ENCODE data around the gene HS3ST3A1.

Gene HS3ST3A1

GRCh38 chr17:13601776-13602551 is at the start of gene HS3ST3A1:
Gene HS3ST3A1, minus strand, starts transcription at chr17:13601929. Its CDS starts 800 bp downstream, at chr17:13601129.
- no peak for DNase-seq

GRCh38 chr17:13650096-13650675 is 48.5 kb upstream of the HS3ST3A1 start:
- no peak for DNase-seq

DNA sequence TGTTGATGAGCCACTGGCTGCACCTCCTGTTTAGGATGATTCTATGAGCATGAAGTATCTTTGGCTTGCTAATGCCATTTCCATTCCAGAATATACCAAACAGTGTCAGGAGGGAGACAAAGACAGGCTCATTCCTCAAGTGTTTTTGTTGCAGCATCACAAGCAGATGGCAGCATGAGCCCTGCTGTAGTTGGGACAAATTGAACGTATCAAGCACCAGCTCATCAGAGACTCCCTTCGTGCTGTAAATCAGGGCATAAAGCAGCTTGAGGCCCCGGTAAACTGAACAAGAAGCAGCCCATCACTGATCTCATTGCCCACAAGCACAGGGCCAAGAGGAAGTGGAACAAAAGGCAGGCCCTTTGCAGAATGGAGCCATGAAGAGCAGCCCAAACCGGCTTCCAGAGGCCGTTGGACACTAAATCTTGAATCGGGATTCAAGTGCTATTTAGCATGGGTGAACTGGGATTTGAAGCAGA is 45.9 kb upstream of the HS3ST3A1 start:
- no peak for DNase-seq

GRCh38 chr17:13646969-13647542 is 45.3 kb upstream of the HS3ST3A1 start:
- DNase-seq, result no peak

DNA sequence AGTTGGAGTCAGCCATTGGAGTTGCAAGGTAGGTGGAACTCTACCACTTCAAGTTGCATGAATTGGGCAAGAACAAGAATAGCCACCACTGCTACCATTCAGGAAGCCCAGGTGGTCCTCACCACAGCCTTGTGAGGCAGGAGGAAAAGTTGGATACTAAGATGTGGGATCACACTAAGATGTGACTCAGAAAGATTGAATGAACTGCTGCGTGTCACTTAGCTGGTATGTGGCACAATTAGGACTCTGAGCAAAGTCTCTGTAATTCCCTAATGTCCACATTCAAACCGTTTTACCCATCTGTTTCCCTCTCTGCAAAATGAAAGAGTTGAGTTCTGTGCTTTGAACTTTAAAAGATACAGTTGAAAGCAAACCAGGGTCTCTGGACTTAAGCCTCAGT is 44.7 kb upstream of the HS3ST3A1 start:
- DNase-seq, result no peak

DNA sequence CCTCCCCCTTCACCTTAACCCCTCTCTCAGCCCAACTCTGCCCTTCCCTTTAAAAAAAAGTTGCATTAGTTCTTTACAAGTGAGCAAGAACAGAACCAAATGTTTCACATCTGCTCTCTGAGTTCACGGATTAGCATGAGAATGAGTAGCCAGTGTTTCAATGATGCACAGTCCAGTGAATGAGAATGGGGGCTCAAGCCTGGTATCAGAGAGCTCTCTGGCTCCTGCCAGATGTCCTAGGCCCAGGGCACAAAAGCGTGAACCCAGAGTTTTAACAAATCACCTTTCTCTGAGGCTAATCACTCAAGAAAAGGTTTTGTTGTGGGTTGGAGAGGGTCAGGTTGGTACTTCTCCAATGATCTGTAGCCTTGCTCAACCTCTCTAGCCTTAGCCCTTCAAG is 41.5 kb upstream of the HS3ST3A1 start:
- DNase-seq, result no peak

DNA sequence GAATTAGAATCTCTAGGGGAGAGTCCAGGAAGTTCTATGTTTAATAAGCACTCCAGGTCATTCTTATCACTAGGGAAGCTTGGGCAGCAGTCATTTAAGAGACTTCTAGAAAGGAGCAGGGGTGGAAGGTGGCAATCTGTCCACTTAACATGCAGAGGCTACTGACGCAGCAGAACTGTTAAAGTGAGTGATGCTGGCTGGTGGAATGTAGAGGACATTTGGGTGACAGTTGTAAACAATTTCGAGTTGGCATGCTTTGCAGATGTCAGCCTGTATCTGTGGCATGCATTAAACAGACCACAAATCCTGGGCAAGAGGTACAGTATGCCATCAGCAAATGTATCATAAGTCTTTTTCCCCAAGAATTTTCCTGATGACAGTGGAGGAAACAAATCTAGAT is 40.5 kb upstream of the HS3ST3A1 start:
- no peak for DNase-seq

GRCh38 chr17:13640551-13640950 is 38.8 kb upstream of the HS3ST3A1 start:
- DNase-seq, result no peak

DNA sequence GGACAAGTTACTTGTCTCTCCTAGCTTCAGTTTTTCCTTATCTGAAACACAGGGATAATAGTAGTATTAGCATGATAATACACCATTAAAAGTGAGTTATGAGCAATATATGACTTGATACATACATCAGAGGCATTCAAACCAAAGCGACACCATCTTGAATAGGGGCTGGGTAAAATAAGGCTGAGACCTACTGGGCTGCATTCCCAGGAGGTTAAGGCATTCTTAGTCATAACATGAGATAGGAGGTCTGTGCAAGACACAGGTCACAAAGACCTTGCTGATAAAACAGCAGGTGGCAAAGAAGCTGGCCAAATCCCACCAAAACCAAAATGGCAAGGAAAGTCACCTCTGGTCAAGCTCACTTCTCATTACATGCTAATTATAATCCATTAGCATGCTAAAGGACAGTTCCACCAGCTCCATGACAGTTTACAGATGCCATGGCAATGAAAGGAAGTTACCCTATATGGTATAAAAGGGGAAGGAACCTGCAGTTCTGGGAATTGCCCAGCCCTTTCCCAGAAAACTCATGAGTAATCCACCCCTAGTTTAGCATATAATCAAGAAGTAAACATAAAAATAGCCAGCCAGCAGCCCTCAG is 37.2 kb upstream of the HS3ST3A1 start:
- DNase-seq, result peak; percentile 16

GRCh38 chr17:13636951-13637350 is 35.2 kb upstream of the HS3ST3A1 start:
- no peak for DNase-seq

GRCh38 chr17:13635951-13636350 is 34.2 kb upstream of the HS3ST3A1 start:
- no peak for DNase-seq

GRCh38 chr17:13634021-13634420 is 32.3 kb upstream of the HS3ST3A1 start:
- DNase-seq, result no peak

- no peak for DNase-seq
Measured at GRCh38 chr17:13631529-13631928, 29.8 kb upstream of the HS3ST3A1 start.

- no peak for DNase-seq
Measured at GRCh38 chr17:13626703-13627102, 25.0 kb upstream of the HS3ST3A1 start.

DNA sequence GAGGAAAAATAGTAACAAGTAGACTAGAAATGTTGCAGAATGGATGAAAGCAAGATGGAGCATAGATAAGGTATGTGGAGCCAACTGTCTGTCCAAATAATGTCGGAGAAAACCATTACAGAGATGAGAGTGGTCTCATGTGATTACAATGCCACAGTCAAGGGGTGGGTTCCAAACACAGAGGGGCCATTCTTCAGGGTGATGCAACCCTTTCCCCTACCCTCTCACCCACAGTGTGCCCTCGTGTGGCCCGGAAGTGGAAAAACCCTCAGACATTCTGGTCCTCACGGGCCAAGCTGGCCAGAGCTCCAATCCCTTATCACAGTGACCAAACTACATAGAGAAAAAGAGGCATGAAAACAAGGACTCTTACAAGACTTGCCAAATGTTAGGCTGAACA is 17.7 kb upstream of the HS3ST3A1 start:
- DNase-seq, result no peak

DNA sequence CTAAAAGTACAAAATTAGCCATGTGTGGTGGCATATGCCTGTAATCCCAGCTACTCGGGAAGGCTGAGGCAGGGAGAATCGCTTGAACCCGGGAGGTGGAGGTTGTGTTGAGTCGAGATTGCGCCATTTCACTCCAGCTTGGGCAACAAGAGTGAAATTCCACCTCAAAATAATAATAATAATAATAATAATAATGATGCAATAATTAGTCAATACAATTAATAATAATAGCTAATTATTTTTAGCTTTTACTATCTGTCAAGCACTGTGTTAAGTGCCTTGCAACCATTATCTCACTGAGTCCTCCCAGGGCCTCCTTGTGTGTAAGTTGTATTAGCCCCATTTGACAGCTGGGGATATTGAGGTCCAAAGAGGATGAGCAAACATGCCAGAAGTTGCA is 14.3 kb upstream of the HS3ST3A1 start:
- no peak for DNase-seq

- no peak for DNase-seq
Measured at GRCh38 chr17:13609941-13610340, 8.2 kb upstream of the HS3ST3A1 start.

DNA sequence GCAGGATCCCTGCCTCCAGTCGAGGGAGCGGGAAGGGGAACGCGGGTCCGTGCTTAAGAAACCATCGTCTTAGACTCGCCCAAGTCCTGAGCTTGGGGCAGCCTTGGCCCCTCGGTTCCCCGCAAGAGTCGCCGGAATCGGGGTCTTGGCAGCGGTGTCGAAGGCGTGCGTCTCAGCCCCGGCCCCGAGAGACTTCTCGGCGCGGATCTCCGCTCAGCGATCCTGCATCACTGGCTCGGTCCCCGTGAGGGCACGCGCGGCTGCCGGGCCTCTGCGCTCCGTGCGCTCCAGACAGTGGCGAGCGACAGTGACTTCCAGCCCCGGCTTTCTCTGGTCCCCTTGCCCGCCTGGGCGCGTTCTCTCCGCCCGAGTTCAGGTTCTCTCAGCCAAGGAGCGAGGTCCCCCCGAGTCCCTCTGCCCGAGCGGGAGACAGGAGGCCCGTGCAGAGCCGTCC is 380 bp downstream of the HS3ST3A1 start:
- DNase-seq, result no peak

DNA sequence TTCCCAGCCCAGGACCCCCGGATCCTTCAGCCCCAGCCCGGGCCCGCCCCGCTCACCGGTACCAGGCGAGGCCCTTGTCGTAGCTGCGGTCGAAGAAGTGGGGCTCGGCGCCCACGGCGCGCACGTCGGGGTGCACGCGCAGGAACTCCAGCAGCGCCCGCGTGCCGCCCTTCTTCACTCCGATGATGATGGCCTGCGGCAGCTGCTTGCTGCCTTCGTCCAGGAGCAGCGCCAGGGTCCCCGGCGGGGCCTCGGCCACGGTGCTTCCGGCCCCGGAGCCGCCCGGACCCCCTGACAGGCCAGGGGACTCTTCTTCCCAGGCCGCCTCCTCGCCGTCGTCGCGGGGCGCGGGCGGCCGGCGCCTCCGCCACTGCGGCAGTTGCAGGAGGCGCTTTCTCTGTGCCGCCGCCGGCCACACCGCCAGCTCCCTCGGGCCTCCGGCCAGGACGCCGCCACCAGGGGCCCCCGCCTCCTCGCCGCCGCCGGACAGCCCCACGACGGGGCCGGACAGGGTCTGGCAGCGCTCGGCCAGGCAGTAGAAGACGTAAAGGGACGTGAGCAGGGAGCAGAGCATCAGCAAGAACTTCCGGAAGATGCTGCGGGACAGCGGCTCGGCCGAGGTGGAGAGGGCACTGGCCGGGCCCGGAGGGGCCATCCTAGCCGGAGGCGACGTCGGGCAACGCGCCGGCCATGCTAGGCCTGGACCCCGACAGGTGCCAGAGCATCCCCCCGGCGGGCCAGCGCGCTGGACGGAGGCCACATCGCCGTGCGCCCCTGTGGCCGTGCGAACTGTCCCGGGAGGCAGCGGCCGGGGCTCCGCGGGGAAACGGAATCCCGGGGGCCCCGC is 1.0 kb downstream of the HS3ST3A1 start:
- DNase-seq, result no peak

GRCh38 chr17:13599864-13600263 is 1.9 kb downstream of the HS3ST3A1 start:
- no peak for DNase-seq

GRCh38 chr17:13599168-13599577 is 2.6 kb downstream of the HS3ST3A1 start:
- DNase-seq, result no peak

DNA sequence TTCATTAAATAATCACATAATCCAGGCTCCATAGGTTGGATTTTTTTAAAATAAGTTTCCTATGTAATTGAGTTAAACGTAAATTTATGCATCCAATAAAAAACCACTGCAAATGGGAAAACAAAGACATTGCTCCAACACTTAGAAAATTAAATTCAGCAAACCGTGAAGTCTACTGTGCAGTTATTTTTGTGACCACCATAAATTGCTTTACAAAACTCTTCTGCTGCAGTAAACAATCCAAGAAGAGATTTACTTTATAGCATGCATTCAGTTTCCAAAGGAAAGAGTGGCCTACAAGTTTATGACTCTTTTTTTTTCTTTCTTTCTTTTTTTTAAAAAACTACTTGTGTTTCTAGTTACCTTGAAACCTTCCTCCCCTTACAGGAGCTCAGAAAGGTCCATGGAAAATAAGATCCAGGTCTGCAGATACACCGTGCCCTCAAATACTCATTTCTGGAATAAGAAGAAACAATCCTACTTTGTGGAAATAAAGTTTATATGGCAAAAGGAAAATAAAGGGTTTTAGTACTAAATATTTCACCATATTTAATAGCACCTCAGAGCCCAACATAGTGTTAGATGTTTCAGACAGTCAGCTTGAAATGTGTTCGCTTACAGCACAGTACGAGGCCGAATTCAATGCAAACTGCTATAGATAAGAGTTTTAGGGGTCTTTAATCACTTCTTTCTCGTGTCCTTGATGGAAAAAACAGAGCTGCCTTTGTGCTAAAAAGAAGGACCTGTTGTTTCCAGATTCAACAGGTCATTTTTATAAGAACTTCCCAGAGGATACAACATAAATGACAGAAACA is 3.2 kb downstream of the HS3ST3A1 start:
- no peak for DNase-seq

Measured in activated CD4-positive, alpha-beta T cell treated with anti-CD3 and anti-CD28 coated beads, Interleukin-10, Interleukin-2, amounts not matched to agents 100 ng/mL and 50 ng/mL, durations not matched to agents 16 hours and 8 hours (primary cell).